ENCODE results near the gene BCL2.

DNA sequence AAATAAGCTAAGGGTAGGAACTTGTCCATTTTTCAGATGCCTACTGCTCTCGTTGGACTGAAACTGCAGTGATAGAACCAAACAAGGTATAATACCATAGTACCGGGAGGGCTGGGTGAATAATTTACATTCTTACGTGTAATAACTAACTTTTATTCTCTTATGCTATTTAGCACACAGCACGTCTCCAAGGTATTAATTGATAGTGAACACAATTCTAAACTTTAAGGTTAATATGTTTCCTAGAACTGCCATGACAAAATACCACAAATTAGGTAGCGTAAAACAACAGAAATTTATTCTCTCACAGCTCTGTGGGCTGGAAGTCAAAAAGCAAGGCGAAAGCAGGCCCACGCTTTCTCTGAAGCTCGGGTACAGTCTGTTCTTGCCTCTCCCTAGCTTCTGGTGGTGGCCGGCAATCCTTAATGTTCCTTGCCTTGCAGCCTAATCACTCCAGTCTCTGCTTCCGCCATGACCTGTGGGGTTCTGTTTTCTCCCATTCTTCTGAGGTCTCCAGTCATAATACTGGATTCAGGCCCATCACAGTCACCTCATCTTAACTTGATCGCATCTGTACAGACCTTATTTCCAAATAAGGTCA, 5.6 kb upstream of the BCL2 start:
- TF ChIP-seq POLR2A (IDR thresholded peaks at IDR 0.05), result no peak
- TF ChIP-seq, protein P1, sequence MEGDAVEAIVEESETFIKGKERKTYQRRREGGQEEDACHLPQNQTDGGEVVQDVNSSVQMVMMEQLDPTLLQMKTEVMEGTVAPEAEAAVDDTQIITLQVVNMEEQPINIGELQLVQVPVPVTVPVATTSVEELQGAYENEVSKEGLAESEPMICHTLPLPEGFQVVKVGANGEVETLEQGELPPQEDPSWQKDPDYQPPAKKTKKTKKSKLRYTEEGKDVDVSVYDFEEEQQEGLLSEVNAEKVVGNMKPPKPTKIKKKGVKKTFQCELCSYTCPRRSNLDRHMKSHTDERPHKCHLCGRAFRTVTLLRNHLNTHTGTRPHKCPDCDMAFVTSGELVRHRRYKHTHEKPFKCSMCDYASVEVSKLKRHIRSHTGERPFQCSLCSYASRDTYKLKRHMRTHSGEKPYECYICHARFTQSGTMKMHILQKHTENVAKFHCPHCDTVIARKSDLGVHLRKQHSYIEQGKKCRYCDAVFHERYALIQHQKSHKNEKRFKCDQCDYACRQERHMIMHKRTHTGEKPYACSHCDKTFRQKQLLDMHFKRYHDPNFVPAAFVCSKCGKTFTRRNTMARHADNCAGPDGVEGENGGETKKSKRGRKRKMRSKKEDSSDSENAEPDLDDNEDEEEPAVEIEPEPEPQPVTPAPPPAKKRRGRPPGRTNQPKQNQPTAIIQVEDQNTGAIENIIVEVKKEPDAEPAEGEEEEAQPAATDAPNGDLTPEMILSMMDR (IDR thresholded peaks at IDR 0.05), result no peak
- TF ChIP-seq POLR2AphosphoS5 (IDR thresholded peaks at IDR 0.05), result no peak
- no peak for TF ChIP-seq EP300 (IDR thresholded peaks at IDR 0.05)
